SK-N-SH (cell line): ENCODE measurements around the gene GCNT3.

Experiments
- CHD2 ChIP-seq: fragments of 150-350 bp; IDR thresholded peaks from 2 replicates; pipeline ENCODE4 v1.6.1; 2018; ENCODE audit warnings: low read length; ENCODE audit not compliant: partially characterized antibody
- MXI1 ChIP-seq: IDR thresholded peaks from 2 replicates; pipeline ENCODE4 v1.6.1; 2012; ENCODE audit warnings: mild to moderate bottlenecking, low read depth, low read length, improper control_type of control experiment
- NRF1 ChIP-seq: IDR thresholded peaks from 2 replicates; pipeline ENCODE4 v1.6.1; 2012; ENCODE audit warnings: low read depth, mild to moderate bottlenecking, low read length
- SMC3 ChIP-seq: IDR thresholded peaks from 2 replicates; pipeline ENCODE4 v1.6.1; 2012; ENCODE audit warnings: low read depth, low read length, improper control_type of control experiment
- TF ChIP-seq, protein P1 (sequence below): fragments of 200-600 bp; sonication (generic); IDR thresholded peaks from 2 replicates; pipeline ENCODE4 v1.6.1; 2017; ENCODE audit warnings: antibody characterized with exemption, mild to moderate bottlenecking, moderate library complexity
- TF ChIP-seq, protein P2 (sequence below): fragments of 150-350 bp; IDR thresholded peaks from 2 replicates; pipeline ENCODE4 v1.6.1; 2017; ENCODE audit warnings: antibody characterized with exemption, low read length, low read depth, borderline replicate concordance
- TF ChIP-seq, protein P3 (sequence below): IDR thresholded peaks from 2 replicates; pipeline ENCODE4; 2012

DNA sequence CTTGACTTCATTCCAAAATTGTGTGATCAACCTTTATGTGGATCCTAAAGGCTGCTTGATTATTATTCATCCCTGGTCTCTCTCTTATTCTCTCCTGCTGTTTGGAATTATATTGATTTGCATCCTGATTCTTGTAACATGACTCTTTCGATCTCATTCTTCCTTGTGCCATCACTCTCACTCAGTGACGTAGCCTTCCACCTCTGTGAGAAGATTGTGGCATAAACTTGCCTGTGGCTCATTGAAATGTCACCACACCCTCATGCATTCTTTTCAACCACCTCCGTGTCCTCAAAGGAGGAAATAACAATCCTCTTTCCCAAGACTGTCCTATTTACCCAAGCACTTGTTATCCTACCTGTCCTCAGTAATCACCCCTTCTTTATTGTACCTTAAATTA lies 41.3 kb upstream of the GCNT3 start:
- TF ChIP-seq, protein P1, sequence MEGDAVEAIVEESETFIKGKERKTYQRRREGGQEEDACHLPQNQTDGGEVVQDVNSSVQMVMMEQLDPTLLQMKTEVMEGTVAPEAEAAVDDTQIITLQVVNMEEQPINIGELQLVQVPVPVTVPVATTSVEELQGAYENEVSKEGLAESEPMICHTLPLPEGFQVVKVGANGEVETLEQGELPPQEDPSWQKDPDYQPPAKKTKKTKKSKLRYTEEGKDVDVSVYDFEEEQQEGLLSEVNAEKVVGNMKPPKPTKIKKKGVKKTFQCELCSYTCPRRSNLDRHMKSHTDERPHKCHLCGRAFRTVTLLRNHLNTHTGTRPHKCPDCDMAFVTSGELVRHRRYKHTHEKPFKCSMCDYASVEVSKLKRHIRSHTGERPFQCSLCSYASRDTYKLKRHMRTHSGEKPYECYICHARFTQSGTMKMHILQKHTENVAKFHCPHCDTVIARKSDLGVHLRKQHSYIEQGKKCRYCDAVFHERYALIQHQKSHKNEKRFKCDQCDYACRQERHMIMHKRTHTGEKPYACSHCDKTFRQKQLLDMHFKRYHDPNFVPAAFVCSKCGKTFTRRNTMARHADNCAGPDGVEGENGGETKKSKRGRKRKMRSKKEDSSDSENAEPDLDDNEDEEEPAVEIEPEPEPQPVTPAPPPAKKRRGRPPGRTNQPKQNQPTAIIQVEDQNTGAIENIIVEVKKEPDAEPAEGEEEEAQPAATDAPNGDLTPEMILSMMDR: no peak
- TF ChIP-seq, protein P2, sequence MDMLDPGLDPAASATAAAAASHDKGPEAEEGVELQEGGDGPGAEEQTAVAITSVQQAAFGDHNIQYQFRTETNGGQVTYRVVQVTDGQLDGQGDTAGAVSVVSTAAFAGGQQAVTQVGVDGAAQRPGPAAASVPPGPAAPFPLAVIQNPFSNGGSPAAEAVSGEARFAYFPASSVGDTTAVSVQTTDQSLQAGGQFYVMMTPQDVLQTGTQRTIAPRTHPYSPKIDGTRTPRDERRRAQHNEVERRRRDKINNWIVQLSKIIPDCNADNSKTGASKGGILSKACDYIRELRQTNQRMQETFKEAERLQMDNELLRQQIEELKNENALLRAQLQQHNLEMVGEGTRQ: no peak
- no peak for TF ChIP-seq CHD2
- no peak for TF ChIP-seq NRF1
- no peak for TF ChIP-seq MXI1
- no peak for TF ChIP-seq SMC3
- TF ChIP-seq, protein P3, sequence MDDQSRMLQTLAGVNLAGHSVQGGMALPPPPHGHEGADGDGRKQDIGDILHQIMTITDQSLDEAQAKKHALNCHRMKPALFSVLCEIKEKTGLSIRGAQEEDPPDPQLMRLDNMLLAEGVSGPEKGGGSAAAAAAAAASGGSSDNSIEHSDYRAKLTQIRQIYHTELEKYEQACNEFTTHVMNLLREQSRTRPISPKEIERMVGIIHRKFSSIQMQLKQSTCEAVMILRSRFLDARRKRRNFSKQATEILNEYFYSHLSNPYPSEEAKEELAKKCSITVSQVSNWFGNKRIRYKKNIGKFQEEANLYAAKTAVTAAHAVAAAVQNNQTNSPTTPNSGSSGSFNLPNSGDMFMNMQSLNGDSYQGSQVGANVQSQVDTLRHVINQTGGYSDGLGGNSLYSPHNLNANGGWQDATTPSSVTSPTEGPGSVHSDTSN: no peak
